Left lung (tissue), 14 donors: ENCODE measurements around the gene TCERG1L. TPM values are rescaled to one million over a fixed set of nuclear protein-coding genes. Genes with fewer than 3 reads are reported as not detected.

ENCODE experiments used
- ATAC-seq: fragments of 200-7000 bp; cut with Tn5 transposase; one replicate; pipeline ENCODE4 v1.9.1; 2020; ENCODE audit warnings: moderate library complexity
- DNase-seq, 4 donors: peaks; one replicate each; pipeline ENCODE4 v3.0.0-alpha.2; 2013 to 2020
- H3K27ac ChIP-seq, 2 donors: fragments of 200-600 bp; sonication (generic) in 1 of 2; one replicate each; pipeline versions ENCODE4 v1.5.0 to v1.8.0; 2020 to 2021
- H3K27me3 ChIP-seq, 2 donors: fragments of 200-600 bp; sonication (generic) in 1 of 2; one replicate each; pipeline versions ENCODE4 v1.5.0 to v1.8.0; 2020 to 2021
- H3K36me3 ChIP-seq, 2 donors: fragments of 200-600 bp; sonication (generic) in 1 of 2; one replicate each; pipeline versions ENCODE4 v1.5.0 to v1.8.0; 2020 to 2021
- H3K4me1 ChIP-seq, 2 donors: fragments of 200-600 bp; one replicate each; pipeline ENCODE4 v1.8.0; 2021
- H3K4me3 ChIP-seq, 2 donors: fragments of 200-600 bp; sonication (generic) in 1 of 2; one replicate each; pipeline versions ENCODE4 v1.5.0 to v1.8.0; 2020 to 2021; ENCODE audit warnings: mild to moderate bottlenecking in 1 of 2
- H3K9me3 ChIP-seq, 2 donors: fragments of 200-600 bp; sonication (generic) in 1 of 2; one replicate each; pipeline versions ENCODE4 v1.5.0 to v1.8.0; 2020 to 2021
- intact Hi-C, 2 donors: fragments of 100-400 bp; cut with DNase I; formaldehyde crosslinking; loops; one replicate each; pipeline versions ENCODE4 v1.11.2 to v1.14.2; 2022
- long read RNA-seq, 12 donors: library from polyadenylated mRNA in 2 of 12; unstranded in 2 of 12; transcript quantifications; one replicate each; pipeline ENCODE4 v2.0.0 and lab custom pipeline, GENCODE V29; 2019 to 2026
- polyA plus RNA-seq, 6 donors: library from polyadenylated mRNA; unstranded; fragments of 120-200 nt; gene quantifications; one replicate each; pipeline ENCODE4 v1.2.1, GENCODE V29; 2013; ENCODE audit not compliant: insufficient read length in 6 of 6
- total RNA-seq, 2 donors: library from RNA; stranded (reverse); fragmentation: NEBNext Ultra II Directional; extraction: Animal tissue kit (Norgen Biotek cat#: 25700); gene quantifications; one replicate each; pipeline ENCODE4 v1.2.1, GENCODE V29; 2021
- TF ChIP-seq, protein P1 (sequence below), 2 donors: fragments of 200-600 bp; sonication (generic) in 1 of 2; IDR thresholded peaks; one replicate each; pipeline versions ENCODE4 v1.5.0 to v1.8.0; 2021; ENCODE audit warnings: antibody characterized with exemption in 2 of 2
- donor health status: DM: no; HTN: yes; CAD: no.
- donor health status: DM: no; HTN: no; CAD: no.

TCERG1L gene, protein sequence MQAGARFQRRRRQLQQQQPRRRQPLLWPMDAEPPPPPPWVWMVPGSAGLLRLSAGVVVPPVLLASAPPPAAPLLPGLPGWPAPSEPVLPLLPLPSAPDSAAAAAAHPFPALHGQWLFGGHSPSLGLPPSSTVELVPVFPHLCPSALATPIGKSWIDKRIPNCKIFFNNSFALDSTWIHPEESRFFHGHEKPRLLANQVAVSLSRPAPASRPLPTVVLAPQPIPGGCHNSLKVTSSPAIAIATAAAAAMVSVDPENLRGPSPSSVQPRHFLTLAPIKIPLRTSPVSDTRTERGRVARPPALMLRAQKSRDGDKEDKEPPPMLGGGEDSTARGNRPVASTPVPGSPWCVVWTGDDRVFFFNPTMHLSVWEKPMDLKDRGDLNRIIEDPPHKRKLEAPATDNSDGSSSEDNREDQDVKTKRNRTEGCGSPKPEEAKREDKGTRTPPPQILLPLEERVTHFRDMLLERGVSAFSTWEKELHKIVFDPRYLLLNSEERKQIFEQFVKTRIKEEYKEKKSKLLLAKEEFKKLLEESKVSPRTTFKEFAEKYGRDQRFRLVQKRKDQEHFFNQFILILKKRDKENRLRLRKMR
- total RNA-seq (not detected), polyA plus RNA-seq (under 1 TPM; 0.35 to 0.72 (median 0.48) TPM)
- long read RNA-seq, donor 1: 0 reads
- long read RNA-seq, donor 2: 0 reads
- long read RNA-seq, donor 3: 0 reads
- long read RNA-seq, donor 4: 0 reads
- long read RNA-seq, donor 5: 0 reads
- long read RNA-seq, donor 6: 0 reads
- long read RNA-seq, donor 7: 0 reads
- long read RNA-seq, donor 8: 0 reads
- long read RNA-seq, donor 9: 0 reads
- long read RNA-seq, donor 10: 0 reads
- long read RNA-seq, donor 11, partial matches to known transcripts: 0 of 4 reads
- long read RNA-seq, donor 11, other reads (novel, unspliced or antisense): 0 of 4 reads
- long read RNA-seq, donor 12: 0 reads

DNA sequence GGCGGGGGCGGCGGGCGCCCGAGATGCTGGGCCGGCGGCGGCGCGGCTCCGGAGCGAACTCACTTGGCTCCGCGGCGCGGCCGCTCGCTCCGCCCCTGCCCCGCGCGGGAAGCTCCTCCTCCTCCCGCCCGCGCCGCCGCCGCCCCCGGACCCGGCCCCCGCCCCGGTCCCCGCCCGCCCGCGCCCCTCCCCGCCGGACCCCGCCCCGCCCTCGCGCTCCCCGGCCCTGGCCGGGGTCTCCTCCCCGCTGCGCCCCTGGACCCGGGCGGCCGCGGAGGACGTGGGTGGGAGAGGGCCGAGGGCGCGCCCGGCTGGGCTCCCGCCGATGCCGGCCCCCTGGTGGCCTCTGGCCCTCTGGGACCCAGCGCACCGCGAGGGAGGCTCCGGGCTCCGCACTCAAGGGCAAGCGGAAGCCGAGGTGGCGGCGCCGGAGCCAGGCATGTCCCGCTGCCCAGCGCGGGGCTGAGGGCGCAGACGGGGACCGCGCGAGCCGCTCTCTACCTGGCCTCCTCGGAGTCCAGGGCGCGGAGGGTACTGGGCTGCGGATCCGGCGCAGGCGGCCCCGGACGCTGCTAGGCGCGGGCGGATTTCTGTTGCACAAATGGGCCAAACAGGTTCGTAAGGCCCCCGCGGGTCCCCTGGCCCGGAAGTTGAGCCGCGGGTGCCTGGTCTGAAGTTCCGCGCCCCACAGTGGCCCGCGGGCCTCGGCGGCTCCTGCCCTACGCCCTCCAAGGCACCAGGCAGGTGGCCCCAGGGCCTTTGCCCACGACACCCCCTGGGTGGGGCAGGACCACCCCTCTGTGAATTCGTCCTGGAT is at the start of gene TCERG1L:
Gene TCERG1L (minus strand): TSS at position 61 of the 817 bp plus-strand sequence. CDS start 86 bp downstream, outside the sequence.
- no peaks in the 10 kb centered on the region for H3K9me3 ChIP-seq
- H3K27me3 ChIP-seq: peaks cover 38 to 87% of the 10 kb centered on the region in 2 donors
- DNase-seq: no peak
- no peaks in the 10 kb centered on the region for H3K36me3 ChIP-seq
- ATAC-seq: peak; percentile 65
- intact Hi-C loops: no loop called here
- TF ChIP-seq, protein P1, sequence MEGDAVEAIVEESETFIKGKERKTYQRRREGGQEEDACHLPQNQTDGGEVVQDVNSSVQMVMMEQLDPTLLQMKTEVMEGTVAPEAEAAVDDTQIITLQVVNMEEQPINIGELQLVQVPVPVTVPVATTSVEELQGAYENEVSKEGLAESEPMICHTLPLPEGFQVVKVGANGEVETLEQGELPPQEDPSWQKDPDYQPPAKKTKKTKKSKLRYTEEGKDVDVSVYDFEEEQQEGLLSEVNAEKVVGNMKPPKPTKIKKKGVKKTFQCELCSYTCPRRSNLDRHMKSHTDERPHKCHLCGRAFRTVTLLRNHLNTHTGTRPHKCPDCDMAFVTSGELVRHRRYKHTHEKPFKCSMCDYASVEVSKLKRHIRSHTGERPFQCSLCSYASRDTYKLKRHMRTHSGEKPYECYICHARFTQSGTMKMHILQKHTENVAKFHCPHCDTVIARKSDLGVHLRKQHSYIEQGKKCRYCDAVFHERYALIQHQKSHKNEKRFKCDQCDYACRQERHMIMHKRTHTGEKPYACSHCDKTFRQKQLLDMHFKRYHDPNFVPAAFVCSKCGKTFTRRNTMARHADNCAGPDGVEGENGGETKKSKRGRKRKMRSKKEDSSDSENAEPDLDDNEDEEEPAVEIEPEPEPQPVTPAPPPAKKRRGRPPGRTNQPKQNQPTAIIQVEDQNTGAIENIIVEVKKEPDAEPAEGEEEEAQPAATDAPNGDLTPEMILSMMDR (IDR thresholded peaks at IDR 0.05): no peak
- peaks cover 2 to 8% of the 10 kb centered on the region in 2 donors for H3K4me1 ChIP-seq
- no peak within 1 kb of the TSS for H3K27ac ChIP-seq
- H3K4me3 ChIP-seq: peak within 1 kb of the TSS in 1 of 2 donors; percentile 19

DNA sequence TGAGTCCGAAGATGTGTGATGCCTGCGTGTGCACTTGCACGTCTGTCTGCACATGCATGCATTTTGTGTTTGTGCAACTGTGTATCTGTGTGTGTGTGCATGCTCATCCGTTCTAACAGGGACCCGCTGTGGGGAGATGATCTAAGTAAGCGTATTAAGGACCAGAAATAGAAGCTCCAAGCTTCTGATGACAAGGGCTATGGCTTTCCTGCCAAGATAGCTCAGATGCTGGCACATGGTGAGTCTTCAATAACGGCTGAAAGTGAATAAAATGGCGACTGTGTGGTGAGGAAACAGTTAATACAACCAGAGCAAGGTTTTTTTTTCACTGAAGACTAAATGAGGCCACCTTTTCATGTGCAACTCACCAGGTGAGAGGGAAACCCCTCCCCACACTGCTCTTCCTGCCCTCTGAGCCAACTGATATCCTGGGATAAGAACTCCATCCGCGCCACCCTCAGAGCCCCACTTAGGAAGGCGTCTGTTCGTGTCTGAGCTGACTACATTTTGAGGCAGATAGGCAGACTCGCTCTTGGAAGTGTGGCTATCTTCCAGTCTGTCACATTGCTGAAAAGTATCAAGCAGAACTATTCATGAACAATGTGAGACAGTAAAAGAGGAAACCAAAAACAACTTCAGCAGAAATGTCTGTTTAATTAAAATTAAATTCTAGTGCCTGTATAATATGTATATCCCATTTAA is 47.4 kb upstream of the TCERG1L start:
- intact Hi-C loops: no loop called here
- Histone ChIP-seq H3K27me3 (peaks cover 0 to 24% of the 10 kb centered on the region in 2 donors), H3K4me1 (no peaks in the 10 kb centered on the region), H3K9me3 (no peaks in the 10 kb centered on the region), H3K27ac (no peak overlapping the region), H3K36me3 (no peaks in the 10 kb centered on the region), H3K4me3 (no peak overlapping the region)
- TF ChIP-seq, protein P1 (IDR thresholded peaks at IDR 0.05): no peak
- ATAC-seq (no peak), DNase-seq (no peak)

DNA sequence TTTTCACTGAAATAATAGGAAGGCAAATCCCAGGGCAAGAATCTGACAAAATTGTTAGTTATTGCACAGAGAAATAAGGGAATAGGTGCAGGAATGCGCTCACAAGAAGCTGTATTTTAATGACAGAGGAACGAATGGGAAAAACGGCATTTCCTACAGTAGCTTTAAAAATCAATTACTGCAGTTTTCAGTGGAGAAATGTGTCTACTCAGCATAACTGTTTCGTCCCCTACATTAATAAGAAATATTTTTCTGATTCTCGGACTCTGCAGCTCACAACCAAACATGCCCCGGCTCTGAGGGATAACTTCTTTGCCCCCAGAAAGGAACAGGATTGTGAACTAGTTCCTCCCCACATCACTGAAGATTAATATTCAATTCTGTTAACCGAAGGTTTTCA is 44.9 kb upstream of the TCERG1L start:
- no peaks in the 10 kb centered on the region for H3K4me1 ChIP-seq
- no peak overlapping the region for H3K27ac ChIP-seq
- TF ChIP-seq, protein P1 (IDR thresholded peaks at IDR 0.05): no peak
- intact Hi-C loops: no loop called here
- H3K36me3 ChIP-seq: no peaks in the 10 kb centered on the region
- H3K4me3 ChIP-seq: no peak overlapping the region
- H3K27me3 ChIP-seq: peaks cover 0 to 24% of the 10 kb centered on the region in 2 donors
- no peak for ATAC-seq
- H3K9me3 ChIP-seq: no peaks in the 10 kb centered on the region
- DNase-seq: no peak

DNA sequence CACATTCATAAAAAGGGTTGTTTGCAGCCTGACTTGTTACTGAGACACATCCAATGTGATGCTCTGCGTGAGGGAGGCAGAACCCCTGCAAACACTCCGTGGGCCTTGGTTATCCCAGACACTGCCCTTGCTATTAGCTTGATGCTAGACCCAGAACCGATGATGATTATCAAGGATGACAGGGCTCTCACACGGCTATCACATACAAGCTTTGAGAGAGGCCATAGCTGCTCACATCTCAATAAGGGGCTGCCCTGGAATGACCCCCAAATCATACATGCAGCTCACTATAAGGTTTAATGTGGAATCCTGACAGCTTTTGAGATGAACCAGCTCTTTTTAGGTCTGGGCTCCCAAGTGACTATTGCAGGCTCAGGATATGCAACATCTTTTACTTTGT is 44.4 kb upstream of the TCERG1L start:
- Histone ChIP-seq H3K36me3 (no peaks in the 10 kb centered on the region), H3K27ac (no peak overlapping the region), H3K4me1 (no peaks in the 10 kb centered on the region), H3K9me3 (no peaks in the 10 kb centered on the region), H3K27me3 (peaks cover 0 to 24% of the 10 kb centered on the region in 2 donors), H3K4me3 (no peak overlapping the region)
- intact Hi-C loops: no loop called here
- no peak for DNase-seq
- ATAC-seq: no peak
- TF ChIP-seq, protein P1 (IDR thresholded peaks at IDR 0.05): no peak
